HepG2 (cell line): ENCODE results near the gene FBXO41. TPM values are rescaled to one million over a fixed set of nuclear protein-coding genes. Genes with fewer than 3 reads are reported as not detected.

ENCODE experiments used
- BRCA1 ChIP-seq: sonication (generic); formaldehyde crosslinking; IDR thresholded peaks from 2 replicates; pipeline ENCODE4 v1.4.0; 2020; ENCODE audit warnings: missing genetic modification reagents
- CREB1 ChIP-seq, 2 experiments: fragments of 450-650 bp in 1 of 2; IDR thresholded peaks; 2 replicates each; pipeline ENCODE4 v1.6.1; 2016 to 2017; ENCODE audit warnings: control low read depth in 1 of 2, mild to moderate bottlenecking in 1 of 2, missing compliant biosample characterization in 1 of 2, missing genetic modification characterization in 1 of 2
- FOXJ3 ChIP-seq: sonication (generic); formaldehyde crosslinking; IDR thresholded peaks from 2 replicates; pipeline ENCODE4 v1.4.0; 2020; ENCODE audit warnings: missing genetic modification reagents, mild to moderate bottlenecking, borderline replicate concordance
- FOXP1 ChIP-seq, 2 experiments: fragments of 450-650 bp in 1 of 2; IDR thresholded peaks; 2 replicates each; pipeline ENCODE4 v1.6.1; 2017 to 2018; ENCODE audit warnings: antibody characterized with exemption in 1 of 2
- IKZF4 ChIP-seq: sonication (generic); formaldehyde crosslinking; IDR thresholded peaks from 2 replicates; pipeline ENCODE4 v1.5.1; 2020; ENCODE audit warnings: borderline replicate concordance, mild to moderate bottlenecking, low read depth, missing genetic modification reagents; ENCODE audit errors: not compliant biosample characterization
- RARA ChIP-seq: IDR thresholded peaks from 2 replicates; pipeline ENCODE4 v1.6.1; 2016; ENCODE audit warnings: missing genetic modification reagents, missing compliant biosample characterization
- SMAD1 ChIP-seq: sonication (generic); formaldehyde crosslinking; IDR thresholded peaks from 2 replicates; pipeline ENCODE4 v1.4.0; 2020; ENCODE audit warnings: missing genetic modification reagents, low read depth, mild to moderate bottlenecking, borderline replicate concordance
- SRSF1 ChIP-seq: fragments of 200-400 bp; formaldehyde crosslinking; optimal IDR thresholded peaks from 2 replicates; pipeline ENCODE3; 2017; ENCODE audit warnings: mild to moderate bottlenecking, low read depth, low read length, moderate library complexity
- TSC22D2 ChIP-seq: sonication (generic); formaldehyde crosslinking; IDR thresholded peaks from 2 replicates; pipeline ENCODE4 v1.5.1; 2020; ENCODE audit warnings: missing genetic modification reagents, mild to moderate bottlenecking, borderline replicate concordance
- ZBTB3 ChIP-seq: sonication (generic); formaldehyde crosslinking; IDR thresholded peaks from 2 replicates; pipeline ENCODE4 v1.4.0; 2020; ENCODE audit warnings: low read depth, mild to moderate bottlenecking, moderate library complexity, missing genetic modification reagents, borderline replicate concordance
- ZNF136 ChIP-seq: sonication (generic); formaldehyde crosslinking; IDR thresholded peaks from 2 replicates; pipeline ENCODE4 v1.8.1; 2022; ENCODE audit warnings: low read depth, mild to moderate bottlenecking, moderate library complexity, missing genetic modification reagents
- ZNF180 ChIP-seq: sonication (generic); formaldehyde crosslinking; IDR thresholded peaks from 2 replicates; pipeline ENCODE4 v1.4.0; 2020; ENCODE audit warnings: low read depth, missing genetic modification reagents, borderline replicate concordance
- ZNF878 ChIP-seq: sonication (generic); formaldehyde crosslinking; IDR thresholded peaks from 2 replicates; pipeline ENCODE4 v1.8.1; 2023; ENCODE audit warnings: mild to moderate bottlenecking, missing genetic modification reagents, moderate library complexity
- ZSCAN12 ChIP-seq: sonication (generic); formaldehyde crosslinking; IDR thresholded peaks from 2 replicates; pipeline ENCODE4 v1.9.0; 2021; ENCODE audit warnings: mild to moderate bottlenecking, missing genetic modification reagents
- polyA plus RNA-seq, 8 experiments: library from polyadenylated mRNA; depleted of rRNA in 3 of 8; stranded (reverse) in 7 of 8; unstranded in 1 of 8; fragments of >200 nt; fragmentation: Illumina TruSeq in 4 of 8; extraction: Trizol in 4 of 8; gene quantifications; 2 replicates each; pipeline versions ENCODE4 v1.2.1 to v1.2.3, GENCODE V29; 2011 to 2016; ENCODE audit warnings: low read depth in 4 of 8, missing spikeins in 1 of 8, mixed read lengths in 1 of 8; ENCODE audit not compliant: insufficient read depth in 1 of 8
- total RNA-seq, 5 experiments: library from RNA; depleted of rRNA; stranded (reverse); fragments of >200 nt; fragmentation: Illumina TruSeq; extraction: Trizol; gene quantifications; 2 replicates each; pipeline ENCODE4 v1.2.3, GENCODE V29; 2016; ENCODE audit warnings: low read depth in 1 of 5
- TF ChIP-seq, protein P1 (sequence below): sonication (generic); formaldehyde crosslinking; IDR thresholded peaks from 2 replicates; pipeline ENCODE4 v1.8.0; 2022; ENCODE audit warnings: low read depth, missing genetic modification reagents
- TF ChIP-seq, protein P2 (sequence below): IDR thresholded peaks from 2 replicates; pipeline ENCODE4 v1.6.1; 2016
- TF ChIP-seq, protein P3 (sequence below): sonication (generic); formaldehyde crosslinking; IDR thresholded peaks from 2 replicates; pipeline ENCODE4 v1.8.0; 2022; ENCODE audit warnings: missing genetic modification reagents, mild to moderate bottlenecking, moderate library complexity, borderline replicate concordance
- TF ChIP-seq, protein P4 (sequence below): sonication (generic); formaldehyde crosslinking; IDR thresholded peaks from 2 replicates; pipeline ENCODE4 v1.4.0; 2020; ENCODE audit warnings: missing genetic modification reagents, borderline replicate concordance
- TF ChIP-seq, protein P5 (sequence below): sonication (generic); formaldehyde crosslinking; IDR thresholded peaks from 2 replicates; pipeline ENCODE4 v1.8.1; 2023; ENCODE audit warnings: mild to moderate bottlenecking, missing genetic modification reagents, borderline replicate concordance

Gene FBXO41
- total and polyA plus RNA-seq, 2 of the 13 experiments (the other 11 are each of a cell fraction or from before 2014, with no cell fraction given) = 4.2 to 10.3 TPM

DNA sequence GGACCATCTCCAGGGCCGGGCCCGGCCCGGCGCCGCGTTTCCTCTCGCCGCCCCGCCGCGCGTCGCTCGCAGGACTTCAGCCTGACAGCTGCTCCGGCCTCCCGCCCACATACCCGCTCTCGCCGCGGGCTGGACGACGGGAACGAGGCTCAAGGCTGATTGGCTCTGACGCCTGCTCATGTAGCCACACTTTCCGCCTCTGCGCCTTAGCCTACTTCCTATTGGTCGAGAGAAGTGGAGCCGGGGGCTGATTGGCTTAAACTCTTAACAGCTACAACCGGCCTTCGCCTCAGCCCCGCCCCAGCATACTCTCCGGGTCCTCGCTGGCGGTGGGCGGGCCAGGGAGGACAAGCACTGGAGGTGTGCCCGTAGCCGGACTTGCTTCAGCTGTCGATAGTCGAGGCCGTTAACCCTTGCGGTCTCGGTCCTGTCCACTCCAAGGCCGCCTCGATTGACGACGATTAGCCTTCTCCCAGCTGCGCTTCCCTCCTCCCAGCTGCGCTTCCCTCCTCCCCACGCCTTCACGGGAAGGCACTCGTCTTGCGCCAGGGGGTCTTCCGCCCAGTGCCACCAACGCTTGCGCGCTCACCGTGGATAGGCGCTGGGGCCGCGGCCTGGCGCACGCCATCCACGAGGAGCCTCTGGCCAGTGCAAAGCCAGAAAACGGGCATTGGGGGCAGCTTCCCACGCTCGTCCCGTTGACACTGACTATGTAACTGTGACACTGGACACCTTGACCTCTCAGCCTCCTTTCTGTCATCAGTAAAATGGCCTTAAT lies 50.9 kb downstream of the FBXO41 start, which contains the start of gene PRADC1 (continued):
- TF ChIP-seq RARA (no peak), IKZF4 (no peak), FOXJ3 (no peak), ZNF136 (no peak), ZNF878 (CRISPR knock-in tag) (peak; percentile 89), BRCA1 (no peak), TSC22D2 (CRISPR knock-in tag) (peak; percentile 92), SMAD1 (CRISPR knock-in tag) (no peak), ZSCAN12 (no peak), ZBTB3 (no peak), FOXP1 (IDR thresholded peaks at IDR 0.05) (no peak), FOXP1 (CRISPR knock-in tag; IDR thresholded peaks at IDR 0.05) (no peak), ZNF180 (CRISPR knock-in tag) (no peak), CREB1 (IDR thresholded peaks at IDR 0.05) (peak; percentile 89), CREB1 (CRISPR knock-in tag; IDR thresholded peaks at IDR 0.05) (peak; percentile 83), SRSF1 (no peak)
- TF ChIP-seq, protein P1, sequence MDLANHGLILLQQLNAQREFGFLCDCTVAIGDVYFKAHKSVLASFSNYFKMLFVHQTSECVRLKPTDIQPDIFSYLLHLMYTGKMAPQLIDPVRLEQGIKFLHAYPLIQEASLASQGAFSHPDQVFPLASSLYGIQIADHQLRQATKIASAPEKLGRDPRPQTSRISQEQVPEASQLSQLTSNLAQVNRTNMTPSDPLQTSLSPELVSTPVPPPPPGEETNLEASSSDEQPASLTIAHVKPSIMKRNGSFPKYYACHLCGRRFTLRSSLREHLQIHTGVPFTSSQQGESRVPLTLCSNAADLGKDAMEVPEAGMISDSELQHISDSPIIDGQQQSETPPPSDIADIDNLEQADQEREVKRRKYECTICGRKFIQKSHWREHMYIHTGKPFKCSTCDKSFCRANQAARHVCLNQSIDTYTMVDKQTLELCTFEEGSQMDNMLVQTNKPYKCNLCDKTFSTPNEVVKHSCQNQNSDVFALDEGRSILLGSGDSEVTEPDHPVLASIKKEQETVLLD = peak; percentile 52; the same call in 1 of the 2 replicates
- TF ChIP-seq, protein P2, sequence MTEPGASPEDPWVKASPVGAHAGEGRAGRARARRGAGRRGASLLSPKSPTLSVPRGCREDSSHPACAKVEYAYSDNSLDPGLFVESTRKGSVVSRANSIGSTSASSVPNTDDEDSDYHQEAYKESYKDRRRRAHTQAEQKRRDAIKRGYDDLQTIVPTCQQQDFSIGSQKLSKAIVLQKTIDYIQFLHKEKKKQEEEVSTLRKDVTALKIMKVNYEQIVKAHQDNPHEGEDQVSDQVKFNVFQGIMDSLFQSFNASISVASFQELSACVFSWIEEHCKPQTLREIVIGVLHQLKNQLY = peak; percentile 62; the same call in 1 of the 2 replicates
- TF ChIP-seq, protein P3, sequence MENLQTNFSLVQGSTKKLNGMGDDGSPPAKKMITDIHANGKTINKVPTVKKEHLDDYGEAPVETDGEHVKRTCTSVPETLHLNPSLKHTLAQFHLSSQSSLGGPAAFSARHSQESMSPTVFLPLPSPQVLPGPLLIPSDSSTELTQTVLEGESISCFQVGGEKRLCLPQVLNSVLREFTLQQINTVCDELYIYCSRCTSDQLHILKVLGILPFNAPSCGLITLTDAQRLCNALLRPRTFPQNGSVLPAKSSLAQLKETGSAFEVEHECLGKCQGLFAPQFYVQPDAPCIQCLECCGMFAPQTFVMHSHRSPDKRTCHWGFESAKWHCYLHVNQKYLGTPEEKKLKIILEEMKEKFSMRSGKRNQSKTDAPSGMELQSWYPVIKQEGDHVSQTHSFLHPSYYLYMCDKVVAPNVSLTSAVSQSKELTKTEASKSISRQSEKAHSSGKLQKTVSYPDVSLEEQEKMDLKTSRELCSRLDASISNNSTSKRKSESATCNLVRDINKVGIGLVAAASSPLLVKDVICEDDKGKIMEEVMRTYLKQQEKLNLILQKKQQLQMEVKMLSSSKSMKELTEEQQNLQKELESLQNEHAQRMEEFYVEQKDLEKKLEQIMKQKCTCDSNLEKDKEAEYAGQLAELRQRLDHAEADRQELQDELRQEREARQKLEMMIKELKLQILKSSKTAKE (CRISPR knock-in tag) = no peak
- TF ChIP-seq, protein P4, sequence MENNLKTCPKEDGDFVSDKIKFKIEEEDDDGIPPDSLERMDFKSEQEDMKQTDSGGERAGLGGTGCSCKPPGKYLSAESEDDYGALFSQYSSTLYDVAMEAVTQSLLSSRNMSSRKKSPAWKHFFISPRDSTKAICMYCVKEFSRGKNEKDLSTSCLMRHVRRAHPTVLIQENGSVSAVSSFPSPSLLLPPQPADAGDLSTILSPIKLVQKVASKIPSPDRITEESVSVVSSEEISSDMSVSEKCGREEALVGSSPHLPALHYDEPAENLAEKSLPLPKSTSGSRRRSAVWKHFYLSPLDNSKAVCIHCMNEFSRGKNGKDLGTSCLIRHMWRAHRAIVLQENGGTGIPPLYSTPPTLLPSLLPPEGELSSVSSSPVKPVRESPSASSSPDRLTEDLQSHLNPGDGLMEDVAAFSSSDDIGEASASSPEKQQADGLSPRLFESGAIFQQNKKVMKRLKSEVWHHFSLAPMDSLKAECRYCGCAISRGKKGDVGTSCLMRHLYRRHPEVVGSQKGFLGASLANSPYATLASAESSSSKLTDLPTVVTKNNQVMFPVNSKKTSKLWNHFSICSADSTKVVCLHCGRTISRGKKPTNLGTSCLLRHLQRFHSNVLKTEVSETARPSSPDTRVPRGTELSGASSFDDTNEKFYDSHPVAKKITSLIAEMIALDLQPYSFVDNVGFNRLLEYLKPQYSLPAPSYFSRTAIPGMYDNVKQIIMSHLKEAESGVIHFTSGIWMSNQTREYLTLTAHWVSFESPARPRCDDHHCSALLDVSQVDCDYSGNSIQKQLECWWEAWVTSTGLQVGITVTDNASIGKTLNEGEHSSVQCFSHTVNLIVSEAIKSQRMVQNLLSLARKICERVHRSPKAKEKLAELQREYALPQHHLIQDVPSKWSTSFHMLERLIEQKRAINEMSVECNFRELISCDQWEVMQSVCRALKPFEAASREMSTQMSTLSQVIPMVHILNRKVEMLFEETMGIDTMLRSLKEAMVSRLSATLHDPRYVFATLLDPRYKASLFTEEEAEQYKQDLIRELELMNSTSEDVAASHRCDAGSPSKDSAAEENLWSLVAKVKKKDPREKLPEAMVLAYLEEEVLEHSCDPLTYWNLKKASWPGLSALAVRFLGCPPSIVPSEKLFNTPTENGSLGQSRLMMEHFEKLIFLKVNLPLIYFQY (CRISPR knock-in tag) = no peak; the same call in 1 of the 2 replicates
- TF ChIP-seq, protein P5, sequence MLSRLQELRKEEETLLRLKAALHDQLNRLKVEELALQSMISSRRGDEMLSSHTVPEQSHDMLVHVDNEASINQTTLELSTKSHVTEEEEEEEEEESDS (CRISPR knock-in tag) = no peak; the same call in 1 of the 2 replicates
